RWPE2 (cell line): Measurements from ENCODE around the gene CLCA1.

ENCODE experiments used
- ATAC-seq: fragments of 200-7000 bp; cut with Tn5 transposase; 3 replicates; pipeline ENCODE4 v1.9.1; 2021; ENCODE audit warnings: low read depth
- DNase-seq: peaks from one replicate; pipeline ENCODE4 v3.0.0-alpha.2; 2020; ENCODE audit warnings: low spot score
- H3K27ac ChIP-seq: fragments of 450-650 bp; 2 replicates; pipeline ENCODE4 v1.5.1; 2017; ENCODE audit warnings: mild to moderate bottlenecking; ENCODE audit not compliant: poor library complexity, severe bottlenecking
- H3K27me3 ChIP-seq: fragments of 250-450 bp; sonication (Bioruptor Pico); 2 replicates; pipeline ENCODE4 v1.5.1; 2021; ENCODE audit warnings: mild to moderate bottlenecking, moderate library complexity; ENCODE audit not compliant: insufficient read depth, poor library complexity, severe bottlenecking
- H3K36me3 ChIP-seq: fragments of 250-450 bp; sonication (Bioruptor Pico); 2 replicates; pipeline ENCODE4 v1.5.1; 2020; ENCODE audit warnings: low read depth, mild to moderate bottlenecking, moderate library complexity
- H3K4me1 ChIP-seq: fragments of 250-450 bp; sonication (Bioruptor Pico); 2 replicates; pipeline ENCODE4 v1.5.1; 2021; ENCODE audit warnings: mild to moderate bottlenecking, moderate library complexity; ENCODE audit not compliant: insufficient read depth, poor library complexity, severe bottlenecking
- H3K4me3 ChIP-seq: fragments of 250-450 bp; sonication (Bioruptor Pico); 2 replicates; pipeline ENCODE4 v1.5.1; 2021; ENCODE audit warnings: mild to moderate bottlenecking, moderate library complexity; ENCODE audit not compliant: severe bottlenecking
- H3K9me3 ChIP-seq: fragments of 250-450 bp; sonication (Bioruptor Pico); 2 replicates; pipeline ENCODE4 v1.5.1; 2021; ENCODE audit warnings: mild to moderate bottlenecking, moderate library complexity; ENCODE audit not compliant: severe bottlenecking
- CTCF ChIP-seq: fragments of 450-650 bp; IDR thresholded peaks from one replicate; pipeline ENCODE4 v1.5.1; 2017; ENCODE audit warnings: mild to moderate bottlenecking, moderate library complexity; ENCODE audit not compliant: poor library complexity, severe bottlenecking

Gene CLCA1

GRCh38 chr1:86487811-86488141 is 19.0 kb downstream of the CLCA1 start:
- Histone ChIP-seq H3K4me1 (no peaks in the 10 kb centered on the region), H3K4me3 (no peak overlapping the region), H3K9me3 (no peaks in the 10 kb centered on the region), H3K36me3 (no peaks in the 10 kb centered on the region), H3K27ac (no peak overlapping the region), H3K27me3 (no peaks in the 10 kb centered on the region)
- no peak for DNase-seq
- no peak for ATAC-seq
- TF ChIP-seq CTCF: no peak

- Histone ChIP-seq H3K36me3 (no peaks in the 10 kb centered on the region), H3K9me3 (no peaks in the 10 kb centered on the region), H3K4me3 (no peak overlapping the region), H3K4me1 (no peaks in the 10 kb centered on the region), H3K27ac (no peak overlapping the region), H3K27me3 (no peaks in the 10 kb centered on the region)
- no peak for ATAC-seq
- no peak for TF ChIP-seq CTCF
- DNase-seq: no peak
Measured at GRCh38 chr1:86489242-86489878, 20.6 kb downstream of the CLCA1 start.

- Histone ChIP-seq H3K9me3 (no peaks in the 10 kb centered on the region), H3K4me1 (no peaks in the 10 kb centered on the region), H3K4me3 (no peak overlapping the region), H3K27me3 (no peaks in the 10 kb centered on the region), H3K27ac (no peak overlapping the region), H3K36me3 (no peaks in the 10 kb centered on the region)
- DNase-seq (no peak), ATAC-seq (no peak)
- no peak for TF ChIP-seq CTCF
Measured at GRCh38 chr1:86491171-86491950, 22.6 kb downstream of the CLCA1 start.

DNA sequence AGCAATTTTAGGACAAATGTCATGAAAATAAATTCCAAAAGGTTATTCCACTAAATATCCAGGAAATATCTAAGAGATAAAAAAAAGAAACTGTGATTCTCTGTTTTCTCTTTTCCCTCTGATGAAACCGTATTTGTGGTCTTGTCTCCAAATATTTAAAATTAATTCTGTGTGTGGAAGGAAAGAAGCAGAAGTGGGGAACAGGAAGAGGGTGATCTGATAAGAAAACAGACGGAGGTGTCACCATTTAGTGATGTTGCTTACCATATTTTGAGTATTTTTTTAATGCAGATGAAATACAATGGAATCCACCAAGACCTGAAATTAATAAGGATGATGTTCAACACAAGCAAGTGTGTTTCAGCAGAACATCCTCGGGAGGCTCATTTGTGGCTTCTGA is 29.6 kb downstream of the CLCA1 start:
- Histone ChIP-seq H3K9me3 (no peaks in the 10 kb centered on the region), H3K4me3 (no peak overlapping the region), H3K27me3 (no peaks in the 10 kb centered on the region), H3K27ac (no peak overlapping the region), H3K4me1 (peaks cover 5% of the 10 kb centered on the region), H3K36me3 (no peaks in the 10 kb centered on the region)
- DNase-seq (no peak), ATAC-seq (no peak)
- no peak for TF ChIP-seq CTCF
